ENCODE data around the gene MAP3K3.

- TF ChIP-seq CTCF (IDR thresholded peaks at IDR 0.05) (peak in 3 of 4 experiments; percentile 27 to 37 (median 34)), POLR2A (IDR thresholded peaks at IDR 0.05) (no peak)
These were observed 74.3 kb downstream of the MAP3K3 start for GRCh38 chr17:63696381-63696961.
